HG03354 (cell line): ENCODE measurements around the gene ATP11A.
"Not testable (repeated sequence)": the region's sequence is repeated elsewhere in the genome, so short reads cannot be mapped to it uniquely, and the experiment has no call there.

ENCODE experiments used
- ATAC-seq: cut with Tn5 transposase; IDR thresholded peaks from one replicate; pipeline ENCODE4 v1.9.1; 2021; ENCODE audit warnings: mild to moderate bottlenecking; ENCODE audit not compliant: unreplicated experiment, poor library complexity, severe bottlenecking

ATP11A gene

DNA sequence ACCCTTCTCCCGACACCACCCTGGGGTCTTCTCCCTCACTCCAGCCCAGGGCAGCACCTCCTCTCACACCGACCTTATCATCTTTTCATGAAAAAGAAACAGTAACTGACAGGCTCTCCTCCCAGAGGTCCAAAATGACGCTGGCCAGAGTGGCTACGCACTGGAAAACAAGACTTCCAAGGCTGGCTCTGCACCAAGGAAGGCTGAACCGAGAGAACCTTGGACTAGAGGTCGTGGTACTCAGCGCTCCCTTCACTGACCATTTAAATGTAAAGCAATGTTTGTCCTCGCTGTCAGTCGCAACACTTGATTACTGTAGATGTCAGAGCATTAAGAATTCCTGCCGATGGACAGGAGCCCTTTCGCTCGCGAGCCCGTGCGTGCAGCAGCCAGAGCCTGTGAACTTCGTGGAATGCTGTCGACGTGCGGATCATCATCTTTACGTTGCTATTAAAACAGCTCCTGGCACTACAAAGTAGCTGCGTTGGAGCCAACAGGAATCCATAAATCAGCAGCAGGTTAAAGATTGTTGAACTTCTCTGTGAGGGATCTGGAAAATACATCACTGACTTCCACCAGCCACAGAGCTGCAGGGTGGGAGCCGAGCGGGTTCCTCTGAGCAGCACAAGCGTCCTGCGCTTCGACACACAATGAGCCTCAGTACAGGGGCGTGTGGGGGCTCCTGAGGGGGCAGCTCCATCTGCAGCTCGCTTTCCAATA is 153.7 kb downstream of the ATP11A start:
- ATAC-seq = no peak

DNA sequence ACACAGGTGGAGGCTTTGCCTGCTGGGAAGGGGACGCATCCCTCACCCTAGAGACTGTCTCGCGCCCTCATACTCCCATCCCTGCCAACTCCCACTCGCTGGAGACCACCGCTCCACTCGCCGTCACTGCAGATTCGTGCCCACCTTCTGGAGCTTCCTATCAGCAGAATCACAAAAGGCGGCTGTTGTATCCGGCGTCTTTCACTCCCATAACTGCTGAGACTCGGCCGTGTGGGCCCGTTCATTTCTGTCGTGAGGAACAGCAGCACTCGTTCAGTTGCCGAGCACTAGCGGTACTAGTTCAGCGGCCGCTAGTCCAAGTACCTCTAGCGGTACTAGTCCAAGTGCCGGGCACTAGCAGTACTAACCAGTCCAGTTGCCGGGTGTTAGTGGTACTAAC is 154.6 kb downstream of the ATP11A start:
- ATAC-seq = no peak

DNA sequence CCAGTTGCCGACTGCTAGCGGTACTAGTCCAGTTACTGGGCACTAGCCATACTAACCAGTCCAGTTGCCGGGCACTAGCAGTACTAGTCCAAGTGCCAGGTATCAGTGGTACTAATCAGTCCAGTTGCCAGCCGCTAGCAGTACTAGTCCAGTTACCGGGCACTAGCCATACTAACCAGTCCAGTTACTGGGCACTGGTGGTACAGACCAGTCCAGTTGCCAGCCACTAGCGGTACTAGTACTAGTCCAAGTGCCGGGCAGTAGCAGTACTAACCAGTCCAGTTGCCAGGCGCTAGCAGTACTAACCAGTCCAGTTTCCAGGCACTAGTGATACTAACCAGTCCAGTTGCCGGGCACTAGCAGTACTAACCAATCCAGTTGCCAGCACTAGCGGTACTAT is 155.0 kb downstream of the ATP11A start:
- ATAC-seq = no peak

DNA sequence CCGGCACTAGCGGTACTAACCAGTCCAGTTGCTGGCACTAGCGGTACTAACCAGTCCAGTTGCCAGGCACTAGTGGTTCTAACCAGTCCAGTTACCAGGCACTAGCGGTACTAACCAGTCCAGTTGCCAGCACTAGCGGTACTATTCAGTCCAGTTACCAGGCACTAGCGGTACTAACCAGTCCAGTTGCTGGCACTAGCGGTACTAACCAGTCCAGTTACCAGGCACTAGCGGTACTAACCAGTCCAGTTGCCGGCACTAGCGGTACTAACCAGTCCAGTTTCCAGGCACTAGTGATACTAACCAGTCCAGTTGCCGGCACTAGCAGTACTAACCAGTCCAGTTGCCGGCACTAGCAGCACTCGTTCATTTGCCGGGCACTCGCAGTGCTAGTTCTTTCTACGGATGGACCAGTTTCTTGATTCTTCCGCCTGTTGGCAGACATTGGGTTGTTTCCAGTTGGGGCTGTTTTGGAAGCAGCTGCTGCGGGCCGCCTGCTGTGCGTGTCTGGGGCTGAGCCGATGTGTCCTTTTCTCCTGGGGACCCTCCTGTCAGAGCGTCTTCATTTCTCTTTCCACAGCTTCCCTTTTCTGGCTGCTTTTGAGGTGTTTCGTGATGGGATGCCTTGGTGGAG is 155.8 kb downstream of the ATP11A start:
- no peak for ATAC-seq

DNA sequence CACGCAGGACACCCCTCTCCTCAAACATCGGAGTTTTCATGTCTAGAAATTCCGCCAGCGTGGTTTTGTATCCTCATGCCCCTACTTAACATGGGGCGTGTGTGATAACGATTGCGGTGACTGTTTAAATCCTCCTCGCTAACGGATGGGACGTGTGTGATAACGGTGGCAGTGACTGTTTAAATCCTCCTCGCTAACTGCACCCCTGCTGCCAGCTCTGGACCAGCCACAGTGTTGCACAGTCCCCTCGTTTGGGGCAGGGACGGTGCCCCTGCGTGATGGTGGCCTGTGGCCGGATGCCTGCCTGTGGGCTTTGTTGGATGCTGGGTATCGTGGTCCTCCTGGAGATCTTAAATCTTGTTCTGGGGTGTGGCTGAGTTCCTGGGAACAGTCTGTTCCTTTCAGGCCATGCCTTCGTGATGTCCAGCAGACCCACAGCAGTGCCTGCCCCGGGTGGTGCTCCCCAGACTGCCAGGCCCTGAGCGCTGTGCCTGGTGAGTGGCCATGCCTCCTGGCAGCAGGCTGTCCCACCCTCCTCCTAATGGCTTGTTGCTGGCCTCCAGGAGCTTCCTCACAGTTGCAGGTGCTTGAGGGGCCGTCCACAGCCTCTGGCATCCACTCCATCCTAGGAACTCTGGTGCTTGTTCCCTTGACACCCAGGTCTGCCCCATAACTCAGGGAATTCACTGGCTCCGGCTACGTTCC is 156.7 kb downstream of the ATP11A start:
- ATAC-seq = no peak

DNA sequence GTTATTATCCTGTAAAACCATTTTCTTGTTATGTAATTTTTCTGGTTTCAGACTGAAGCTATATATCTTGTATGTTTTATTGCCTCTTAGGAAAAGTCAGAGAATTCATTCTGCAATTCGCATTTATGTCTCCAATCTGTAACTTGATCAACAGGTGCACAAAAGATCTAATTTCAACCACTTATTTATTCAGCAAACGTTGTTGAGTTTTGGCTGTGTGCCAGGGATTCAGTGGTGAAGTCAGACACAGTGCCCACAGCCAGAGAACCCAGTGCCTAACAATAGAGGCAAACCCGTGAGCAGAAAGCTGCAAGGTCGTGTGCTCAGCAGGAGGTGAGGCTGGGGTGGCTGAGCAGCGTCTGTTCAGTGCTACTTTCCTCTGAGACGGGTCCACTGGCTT is 159.7 kb downstream of the ATP11A start:
- no peak for ATAC-seq

DNA sequence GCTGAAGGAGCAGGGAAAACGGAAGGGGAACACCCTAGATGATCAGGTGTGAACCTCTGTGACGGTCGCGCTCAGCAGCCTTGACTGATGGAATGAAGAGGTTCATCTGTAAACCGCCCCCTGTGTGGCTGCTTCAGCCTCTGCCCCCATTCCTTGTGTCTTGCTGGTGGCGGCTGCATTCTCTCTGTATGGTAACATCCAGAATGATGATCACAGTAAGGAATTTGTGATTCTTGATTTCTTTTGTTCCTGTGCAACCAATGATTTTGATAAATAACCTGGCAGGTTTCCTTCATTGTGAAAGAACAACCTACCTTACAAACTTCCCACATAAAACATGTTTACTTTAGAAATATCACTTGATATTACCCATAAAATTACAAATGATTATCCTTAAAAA is 160.4 kb downstream of the ATP11A start:
- ATAC-seq = no peak

DNA sequence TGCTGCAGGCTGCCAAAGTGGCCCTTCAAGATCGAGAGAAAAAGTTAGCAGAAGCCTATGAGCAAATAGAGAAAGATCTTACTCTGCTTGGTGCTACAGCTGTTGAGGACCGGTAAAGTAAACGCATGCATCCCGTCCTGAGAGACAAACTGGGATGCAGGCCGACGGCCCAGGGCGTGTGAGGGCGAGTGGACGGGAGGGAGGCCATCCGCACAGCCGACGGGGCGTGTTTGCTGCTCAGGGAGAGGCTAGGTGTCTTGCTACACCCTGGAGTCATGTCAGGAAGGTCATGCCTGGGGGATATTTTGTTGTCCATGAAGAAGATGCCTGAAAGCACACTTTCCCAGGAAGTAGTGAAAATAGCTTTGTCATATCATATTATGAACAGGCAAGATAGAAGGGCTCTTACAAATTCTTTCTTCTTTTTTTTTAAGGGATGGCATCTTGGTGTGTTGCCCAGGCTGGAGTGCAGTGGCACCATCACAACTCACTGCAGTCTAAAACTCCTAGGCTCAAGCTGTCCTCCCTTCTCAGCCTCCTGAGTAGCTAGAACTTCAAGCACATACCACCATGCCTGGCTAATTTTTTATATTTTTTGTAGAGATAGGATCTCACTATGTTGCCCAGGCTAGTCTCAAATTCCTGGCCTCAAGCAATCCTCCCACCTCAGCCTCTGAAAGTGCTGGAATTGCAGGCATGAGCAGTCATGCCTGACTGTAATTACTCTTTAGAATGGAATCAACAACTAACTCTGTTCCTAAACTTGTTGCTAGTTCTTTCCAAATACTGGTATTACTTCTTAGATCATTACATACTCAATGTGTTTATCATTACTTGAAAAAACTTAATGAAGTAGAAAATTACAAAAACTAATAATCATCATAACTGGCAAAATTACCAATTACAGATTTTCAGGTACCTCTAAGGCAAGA is 161.5 kb downstream of the ATP11A start:
- no peak for ATAC-seq

DNA sequence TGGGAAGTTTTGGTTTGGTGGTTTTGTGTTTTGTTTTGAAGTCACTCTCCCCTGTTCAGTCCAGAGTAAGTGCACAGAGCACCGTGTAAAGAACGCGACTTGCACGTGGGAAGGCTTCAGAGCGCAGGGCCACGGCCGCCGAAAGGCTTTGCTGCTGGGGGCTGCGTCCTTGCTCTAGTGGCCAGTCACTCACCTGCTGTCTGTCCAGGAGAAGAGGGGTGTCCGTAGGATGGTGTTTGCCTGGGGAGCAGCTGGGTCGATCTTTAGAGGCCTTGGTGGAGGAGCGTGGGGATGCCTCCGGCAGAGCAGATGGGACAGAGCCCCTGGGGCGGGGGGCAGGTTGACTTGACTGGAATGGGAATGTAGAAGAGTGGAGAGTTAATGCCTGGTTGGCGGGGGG is 162.6 kb downstream of the ATP11A start:
- ATAC-seq = no peak

DNA sequence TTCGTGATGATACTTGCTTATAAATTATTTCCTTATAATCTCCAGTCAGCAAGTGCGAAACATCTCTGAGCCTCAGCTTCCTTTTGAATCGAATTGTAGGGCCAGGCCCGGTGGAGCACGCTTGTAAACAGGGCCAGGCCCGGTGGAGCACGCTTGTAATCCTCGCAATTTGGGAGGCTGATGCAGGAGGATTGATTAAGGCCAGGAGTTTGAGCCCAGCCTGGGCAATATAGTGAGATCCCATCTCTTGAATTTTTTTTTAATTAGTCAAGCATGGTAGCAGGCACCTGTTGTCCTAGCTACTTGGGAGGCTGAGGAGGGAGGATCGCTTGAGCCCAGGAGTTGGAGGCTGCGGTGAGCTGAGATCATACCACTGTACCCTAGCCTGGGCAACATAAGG is 163.0 kb downstream of the ATP11A start:
- no peak for ATAC-seq

DNA sequence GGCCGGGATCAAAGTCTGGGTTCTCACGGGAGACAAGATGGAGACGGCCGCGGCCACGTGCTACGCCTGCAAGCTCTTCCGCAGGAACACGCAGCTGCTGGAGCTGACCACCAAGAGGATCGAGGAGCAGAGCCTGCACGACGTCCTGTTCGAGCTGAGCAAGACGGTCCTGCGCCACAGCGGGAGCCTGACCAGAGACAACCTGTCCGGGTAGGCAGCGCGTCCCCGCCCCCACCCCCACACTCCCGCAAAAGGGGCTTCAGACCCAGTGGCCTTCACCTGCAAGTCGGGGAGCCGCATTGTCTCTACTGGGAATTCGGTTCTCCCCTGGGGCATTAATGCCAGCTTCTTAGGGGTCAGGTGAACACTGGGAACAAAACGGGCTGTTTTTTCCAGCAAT is 164.5 kb downstream of the ATP11A start:
- ATAC-seq = no peak

DNA sequence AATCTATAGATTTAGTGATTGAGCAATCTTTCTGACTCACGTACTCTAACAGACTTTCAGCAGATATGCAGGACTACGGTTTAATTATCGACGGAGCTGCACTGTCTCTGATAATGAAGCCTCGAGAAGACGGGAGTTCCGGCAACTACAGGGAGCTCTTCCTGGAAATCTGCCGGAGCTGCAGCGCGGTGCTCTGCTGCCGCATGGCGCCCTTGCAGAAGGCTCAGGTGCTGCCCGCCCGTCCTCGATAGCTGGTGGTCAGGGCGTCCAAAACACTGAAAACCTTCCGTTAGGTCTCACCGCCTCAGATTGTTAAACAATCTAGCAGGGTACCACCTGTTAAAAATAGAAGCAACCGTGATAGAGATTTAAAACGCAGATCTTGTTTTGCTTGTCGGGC is 166.0 kb downstream of the ATP11A start:
- ATAC-seq = no peak

DNA sequence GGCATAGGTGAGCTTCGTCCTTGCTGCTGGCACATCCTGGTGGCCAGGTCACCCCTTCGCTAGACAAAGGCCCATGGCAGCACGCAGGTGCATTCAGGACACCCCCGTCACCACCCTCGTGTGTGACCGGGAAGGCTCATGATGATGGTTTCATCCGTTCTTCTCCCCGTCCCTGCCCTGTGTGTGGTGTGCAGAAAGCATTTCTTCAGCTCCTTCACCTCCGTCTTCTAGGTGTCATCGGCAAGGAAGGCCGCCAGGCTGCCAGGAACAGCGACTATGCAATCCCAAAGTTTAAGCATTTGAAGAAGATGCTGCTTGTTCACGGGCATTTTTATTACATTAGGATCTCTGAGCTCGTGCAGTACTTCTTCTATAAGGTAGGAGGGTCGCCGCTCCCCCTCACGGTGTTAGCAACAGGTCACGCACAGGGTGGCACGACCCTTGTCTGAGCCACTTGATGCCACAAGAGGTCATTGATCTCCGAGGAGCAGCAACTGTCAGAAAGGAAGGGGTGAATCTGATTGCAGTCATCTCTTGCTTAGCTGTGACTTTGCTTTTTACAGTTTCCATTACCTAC is 168.2 kb downstream of the ATP11A start:
- ATAC-seq = no peak

DNA sequence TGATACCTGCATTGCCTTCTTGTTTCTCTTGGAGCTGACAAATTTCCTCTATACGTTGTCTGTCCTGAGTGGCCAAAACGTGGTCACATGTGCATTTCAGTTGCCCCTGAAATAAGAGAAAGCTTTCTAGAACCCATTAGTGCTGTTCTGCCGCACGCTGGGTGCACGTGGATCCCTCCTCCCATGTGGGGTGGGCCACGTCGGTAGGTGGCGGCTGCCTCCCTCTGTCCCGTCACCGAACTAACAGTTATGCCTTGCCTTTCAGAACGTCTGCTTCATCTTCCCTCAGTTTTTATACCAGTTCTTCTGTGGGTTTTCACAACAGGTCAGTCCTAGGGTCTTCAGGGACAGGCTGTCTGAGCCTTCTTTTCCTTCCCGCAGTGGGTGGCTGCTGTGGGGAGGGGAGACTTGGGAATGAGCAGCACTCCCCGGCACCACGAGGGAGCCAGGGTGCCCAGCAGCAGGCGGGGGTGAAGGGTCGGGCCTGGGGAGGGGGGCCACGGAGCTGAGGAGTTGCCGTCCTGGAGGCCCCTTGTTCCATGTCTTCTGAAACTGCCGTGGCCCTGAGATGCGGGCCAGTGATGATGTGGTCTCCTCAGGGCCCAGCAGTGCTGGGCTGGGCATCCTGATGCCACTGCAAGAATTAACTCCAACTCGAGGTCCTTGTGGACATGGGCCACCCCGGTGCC is 169.4 kb downstream of the ATP11A start:
- ATAC-seq = no peak

DNA sequence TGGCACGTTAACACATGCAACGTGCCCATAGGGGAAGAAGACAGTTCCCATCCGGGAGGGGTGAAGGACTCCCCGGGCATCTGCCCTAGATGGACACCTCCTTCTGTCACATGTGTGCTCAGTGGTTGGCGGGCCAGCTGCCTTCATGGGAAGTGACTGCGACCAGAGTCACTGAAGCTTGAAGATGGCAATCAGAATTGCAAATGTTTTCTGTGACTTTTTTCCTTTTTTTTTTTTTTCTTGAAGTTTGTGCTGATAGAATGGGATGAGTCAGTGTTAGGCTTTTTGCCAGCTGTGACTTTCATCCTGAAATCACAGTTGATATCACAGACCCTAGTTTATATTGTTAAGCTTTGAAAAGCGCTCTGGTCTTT is 170.0 kb downstream of the ATP11A start:
- ATAC-seq = no peak

DNA sequence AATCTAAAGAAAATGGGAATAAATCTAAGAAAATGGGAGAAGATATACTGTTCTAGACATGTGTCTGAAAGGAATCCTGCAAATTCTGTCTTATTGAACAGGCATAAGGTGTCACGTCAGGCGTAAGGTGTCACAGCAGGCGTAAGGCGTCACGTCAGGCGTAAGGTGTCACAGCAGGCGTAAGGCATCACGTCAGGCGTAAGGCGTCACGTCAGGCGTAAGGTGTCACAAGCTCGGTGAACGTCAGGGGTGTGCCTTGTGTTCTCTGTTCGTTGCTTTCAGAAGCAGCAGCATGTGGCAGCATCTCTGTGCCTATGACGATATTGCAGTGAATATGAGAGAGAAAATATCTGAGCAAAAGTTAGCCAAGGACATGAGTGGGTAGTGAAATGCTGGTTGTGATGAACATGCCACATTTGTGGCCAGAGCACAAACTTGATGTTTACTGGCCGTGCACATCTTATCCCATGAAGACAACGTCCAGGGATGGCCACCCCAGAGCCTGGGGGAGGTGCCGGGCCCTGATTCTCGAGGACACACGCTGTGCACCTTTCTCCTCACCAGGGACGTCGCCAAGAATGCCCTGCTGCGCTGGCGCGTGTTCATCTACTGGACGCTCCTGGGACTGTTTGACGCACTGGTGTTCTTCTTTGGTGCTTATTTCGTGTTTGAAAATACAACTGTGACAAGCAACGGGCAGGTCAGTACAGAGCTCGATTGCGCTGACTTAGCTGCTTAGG is 172.2 kb downstream of the ATP11A start:
- ATAC-seq = no peak

DNA sequence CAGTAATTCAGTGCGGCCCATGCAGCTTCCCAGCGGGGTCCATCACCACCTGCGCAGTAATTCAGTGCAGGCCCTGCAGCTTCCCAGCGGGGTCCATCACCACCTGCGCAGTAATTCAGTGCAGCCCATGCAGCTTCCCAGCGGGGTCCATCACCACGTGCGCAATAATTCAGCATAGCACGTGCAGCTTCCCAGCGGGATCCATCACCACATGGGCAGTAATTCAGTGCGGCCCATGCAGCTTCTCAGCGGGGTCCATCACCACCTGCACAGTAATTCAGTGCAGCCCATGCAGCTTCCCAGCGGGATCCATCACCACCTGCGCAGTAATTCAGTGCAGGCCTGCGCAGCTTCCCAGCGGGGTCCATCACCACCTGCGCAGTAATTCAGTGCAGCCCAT is 173.5 kb downstream of the ATP11A start:
- ATAC-seq = not testable (repeated sequence)

DNA sequence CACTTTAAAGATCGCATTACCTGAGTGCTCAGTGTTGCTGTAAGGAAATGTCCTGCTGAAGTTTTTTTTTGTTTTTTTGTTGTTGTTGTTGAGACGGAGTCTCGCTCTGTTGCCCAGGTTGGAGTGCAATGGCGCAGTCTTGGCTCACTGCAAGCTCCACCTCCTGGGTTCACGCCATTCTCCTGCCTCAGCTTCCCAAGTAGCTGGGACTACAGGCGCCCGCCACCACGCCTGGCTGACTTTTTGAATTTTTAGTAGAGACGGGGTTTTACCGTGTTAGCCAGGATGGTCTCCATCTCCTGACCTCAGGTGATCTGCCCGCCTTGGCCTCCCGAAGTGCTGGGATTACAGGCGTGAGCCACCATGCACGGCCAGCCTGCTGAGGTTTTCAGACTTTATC is 175.6 kb downstream of the ATP11A start:
- not testable (repeated sequence) for ATAC-seq

DNA sequence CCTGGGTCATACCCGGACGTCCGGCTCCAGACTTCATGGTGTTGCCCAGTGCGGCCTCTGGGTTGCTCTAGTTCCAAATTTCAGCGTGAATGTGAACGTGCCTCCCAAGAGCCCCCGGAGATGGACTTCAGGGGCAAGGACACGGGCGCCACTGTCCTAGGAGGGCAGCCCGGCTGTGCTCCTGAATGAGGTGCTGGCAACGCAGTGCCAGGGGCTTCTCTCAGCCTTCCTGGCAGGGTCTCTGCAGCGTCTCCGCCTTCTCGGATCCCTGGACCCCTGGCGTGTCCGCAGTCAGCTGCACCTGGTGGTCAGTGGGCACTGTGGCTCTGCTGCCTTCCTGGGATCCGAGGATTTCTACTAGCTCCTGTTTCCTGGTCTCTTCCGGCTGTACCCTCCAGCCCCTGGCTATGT is 177.5 kb downstream of the ATP11A start:
- ATAC-seq = no peak
